Mucosa of gallbladder (tissue), 1 donor: Measurements from ENCODE around the gene SLC25A23. TPM values are rescaled to one million over a fixed set of nuclear protein-coding genes. Genes with fewer than 3 reads are reported as not detected.

ENCODE experiments used
- DNase-seq: peaks from one replicate; pipeline ENCODE4 v3.0.0-alpha.2; 2020; ENCODE audit warnings: low spot score
- total RNA-seq: library from RNA; stranded (reverse); gene quantifications from one replicate; pipeline ENCODE4 v1.2.1, GENCODE V29; 2021
- donor health status: DM: no; HTN: no; CAD: no.

Gene SLC25A23
- total RNA-seq, 1 donor from 2014 or later, result 101 TPM

GRCh38 chr19:6481541-6482342 is 22.1 kb upstream of the SLC25A23 start, which contains the start of gene DENND1C:
DENND1C (minus strand) TSS chr19:6481787; CDS start chr19:6481695, 92 bp downstream.
- DNase-seq, result peak; percentile 34

- no peak for DNase-seq
These were observed 21.3 kb upstream of the SLC25A23 start for GRCh38 chr19:6480848-6481415.

GRCh38 chr19:6479836-6480398 is 20.3 kb upstream of the SLC25A23 start:
- DNase-seq, result no peak

GRCh38 chr19:6478815-6479214 is 19.2 kb upstream of the SLC25A23 start:
- DNase-seq, result no peak

- DNase-seq, result no peak
These were observed 17.4 kb upstream of the SLC25A23 start for GRCh38 chr19:6476896-6477431.

GRCh38 chr19:6476155-6476895 is 16.7 kb upstream of the SLC25A23 start:
- peak; percentile 88 for DNase-seq

- no peak for DNase-seq
These were observed 15.9 kb upstream of the SLC25A23 start for GRCh38 chr19:6475321-6476108.

- DNase-seq, result no peak
These were observed 14.1 kb upstream of the SLC25A23 start for GRCh38 chr19:6473647-6474046.

GRCh38 chr19:6472713-6473112 is 13.1 kb upstream of the SLC25A23 start:
- DNase-seq, result no peak

- no peak for DNase-seq
These were observed 11.5 kb upstream of the SLC25A23 start for GRCh38 chr19:6471076-6471475.

- no peak for DNase-seq
These were observed 10.6 kb upstream of the SLC25A23 start for GRCh38 chr19:6470173-6470572.

- DNase-seq, result no peak
These were observed 7.8 kb upstream of the SLC25A23 start for GRCh38 chr19:6467384-6467783.

GRCh38 chr19:6466526-6467248 is 7.1 kb upstream of the SLC25A23 start:
- DNase-seq, result no peak

- no peak for DNase-seq
These were observed 6.1 kb upstream of the SLC25A23 start for GRCh38 chr19:6465663-6466062.

GRCh38 chr19:6465006-6465405 is 5.4 kb upstream of the SLC25A23 start:
- DNase-seq, result no peak

- peak; percentile 92 for DNase-seq
These were observed 4.7 kb upstream of the SLC25A23 start, which contains the start of gene CRB3 for GRCh38 chr19:6464070-6464873. CRB3 (plus strand) TSS chr19:6464271; CDS start chr19:6464702, 431 bp downstream.

GRCh38 chr19:6460099-6460884 is 700 bp upstream of the SLC25A23 start:
- DNase-seq, result peak; percentile 98

- no peak for DNase-seq
These were observed 814 bp downstream of the SLC25A23 start for GRCh38 chr19:6458695-6459261.
